Endothelial cell of hepatic sinusoid (primary cell): ENCODE data around the gene RDH8.

Experiments used
- in situ Hi-C: cut with HindIII; loops from 2 replicates; pipeline ENCODE4 v1.10.0; 2017; ENCODE audit warnings: low sequenced_read_pairs

The RDH8 gene, protein sequence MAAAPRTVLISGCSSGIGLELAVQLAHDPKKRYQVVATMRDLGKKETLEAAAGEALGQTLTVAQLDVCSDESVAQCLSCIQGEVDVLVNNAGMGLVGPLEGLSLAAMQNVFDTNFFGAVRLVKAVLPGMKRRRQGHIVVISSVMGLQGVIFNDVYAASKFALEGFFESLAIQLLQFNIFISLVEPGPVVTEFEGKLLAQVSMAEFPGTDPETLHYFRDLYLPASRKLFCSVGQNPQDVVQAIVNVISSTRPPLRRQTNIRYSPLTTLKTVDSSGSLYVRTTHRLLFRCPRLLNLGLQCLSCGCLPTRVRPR

GRCh38 chr19:10013316-10013715, at the start of gene RDH8:
Gene RDH8 (plus strand): TSS chr19:10013483. CDS start chr19:10013498, 15 bp downstream.
- in situ Hi-C loops, result no loop called here

DNA sequence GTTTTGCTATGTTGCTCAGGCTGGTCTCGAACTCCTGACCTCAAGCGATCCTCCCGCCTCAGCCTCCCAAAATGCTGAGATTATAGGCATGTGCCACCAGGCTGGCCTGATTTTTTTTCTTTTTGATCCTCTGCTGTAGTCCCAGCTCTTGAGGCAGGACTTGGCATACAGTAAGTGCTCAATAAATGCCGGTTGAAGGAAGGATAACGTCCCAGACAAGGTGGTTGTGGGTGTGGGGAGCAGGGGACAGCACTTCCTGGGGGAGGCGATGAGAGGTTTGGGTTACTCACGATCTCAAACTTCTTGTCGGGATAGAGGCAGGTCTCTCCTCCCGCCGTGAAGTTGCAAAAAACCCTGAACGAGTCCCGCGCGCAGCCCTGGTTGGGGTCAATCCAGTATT, 47.3 kb upstream of the RDH8 start:
- in situ Hi-C loops, result no loop called here

GRCh38 chr19:9966448-9966847, 46.8 kb upstream of the RDH8 start:
- in situ Hi-C loops, result no loop called here

DNA sequence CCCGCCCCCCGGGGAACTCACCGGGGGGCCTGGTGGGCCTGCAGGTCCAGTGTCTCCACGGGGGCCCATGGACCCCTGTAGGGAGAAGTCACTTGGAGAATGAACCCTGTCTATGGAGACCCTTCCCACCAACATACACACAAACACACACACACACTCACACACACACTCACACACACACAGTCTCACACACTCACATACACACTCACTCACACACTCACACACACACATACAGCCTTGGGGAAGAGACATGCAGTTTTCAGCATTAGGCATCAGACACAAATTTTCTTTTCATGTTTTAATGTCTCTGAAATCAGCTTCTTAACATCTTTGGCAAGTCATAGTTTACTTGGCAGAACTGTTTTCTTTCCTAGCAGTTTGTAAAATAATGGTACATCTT, 46.0 kb upstream of the RDH8 start:
- in situ Hi-C loops, result no loop called here

DNA sequence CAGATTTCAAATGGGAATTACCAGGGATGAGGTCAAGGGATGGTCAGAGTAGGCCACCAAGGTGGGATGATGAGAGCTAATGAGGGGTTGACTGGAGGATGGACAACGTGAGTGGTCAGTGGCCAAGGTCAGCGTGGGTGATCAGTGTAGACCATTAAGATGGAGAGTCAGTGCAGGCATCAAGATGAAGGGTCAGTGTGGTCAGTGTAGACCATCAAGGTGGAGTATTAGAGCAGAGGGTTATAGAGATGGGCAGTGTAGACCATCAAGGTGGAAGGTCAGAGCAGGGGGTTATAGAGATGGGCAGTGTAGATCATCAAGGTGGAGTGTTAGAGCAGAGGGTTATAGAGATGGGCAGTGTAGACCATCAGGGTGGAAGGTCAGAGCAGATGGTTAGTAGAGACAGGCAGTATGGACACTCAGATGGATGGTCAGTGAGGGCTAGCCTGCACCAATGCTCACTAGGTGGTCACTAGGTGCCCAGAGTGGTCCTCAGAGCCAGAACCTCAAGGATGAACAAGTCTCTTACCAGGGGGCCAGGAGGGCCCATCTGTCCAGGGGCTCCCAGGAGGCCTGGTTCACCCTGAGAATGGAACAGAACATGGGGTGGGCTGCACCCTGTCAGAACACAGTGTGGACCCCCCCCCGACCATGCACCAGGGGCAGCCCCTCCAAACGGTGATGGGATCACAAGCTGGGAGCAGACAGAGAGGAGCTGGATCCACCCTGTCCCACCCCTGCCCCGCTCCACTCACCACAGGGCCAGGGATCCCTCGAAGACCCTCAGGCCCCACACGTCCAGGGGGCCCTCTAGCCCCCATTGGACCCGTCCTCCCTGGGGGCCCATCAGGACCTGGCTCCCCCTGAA, 44.2 kb upstream of the RDH8 start:
- in situ Hi-C loops, result no loop called here

- in situ Hi-C loops, result no loop called here
Observed at GRCh38 chr19:9969688-9969975, 43.7 kb upstream of the RDH8 start.

DNA sequence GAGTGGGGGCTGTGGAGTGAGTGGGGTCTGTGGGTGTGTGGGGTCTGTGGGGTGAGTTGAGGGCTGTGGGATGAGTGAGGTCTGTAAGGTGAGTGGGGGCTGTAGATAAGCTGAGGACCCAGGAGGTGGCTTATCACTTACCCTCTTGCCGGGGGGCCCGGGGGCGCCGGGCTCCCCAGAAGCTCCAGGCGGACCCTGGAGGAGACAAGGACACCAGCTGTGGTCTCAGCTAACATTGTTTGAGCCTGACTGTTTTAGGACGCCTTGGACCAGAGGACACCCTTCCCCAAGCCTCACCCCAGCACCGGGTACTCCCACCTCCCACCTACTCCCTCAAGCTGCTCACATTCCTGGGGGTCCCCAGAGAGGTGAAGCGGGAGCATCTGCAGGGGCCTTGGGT, 42.8 kb upstream of the RDH8 start:
- in situ Hi-C loops, result no loop called here

DNA sequence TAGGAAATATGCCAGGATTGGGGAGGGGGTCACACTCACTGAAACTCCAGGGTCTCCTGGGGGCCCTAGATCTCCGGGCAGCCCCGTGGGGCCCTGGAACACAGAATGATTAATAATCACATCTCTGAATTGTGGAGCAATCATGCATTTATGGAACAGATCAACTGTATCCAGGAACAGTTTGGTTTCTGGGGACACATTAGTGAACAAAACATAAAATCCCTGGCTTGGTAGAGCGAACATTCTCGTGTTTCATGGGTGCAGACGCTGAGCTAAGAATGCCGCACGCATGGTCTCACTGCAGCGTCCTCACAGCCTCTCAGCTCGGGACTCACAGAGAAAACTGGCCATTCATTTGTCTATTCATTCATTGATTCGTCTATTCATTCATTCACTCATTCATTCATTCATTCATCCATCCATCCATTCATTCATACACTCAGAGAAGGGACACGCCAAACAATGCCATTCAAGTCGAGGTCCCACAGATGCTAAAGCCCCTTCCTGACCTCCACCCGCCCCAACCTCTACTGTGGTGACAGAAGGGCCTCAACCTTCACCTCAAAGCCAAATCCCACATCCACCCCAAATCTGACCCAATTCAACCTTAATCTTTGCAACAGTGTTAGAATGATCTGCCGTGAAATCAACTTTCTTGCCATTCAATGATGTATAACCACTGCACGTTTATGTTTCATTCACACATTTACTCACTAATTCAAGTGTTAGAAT, 42.0 kb upstream of the RDH8 start:
- in situ Hi-C loops, result no loop called here

GRCh38 chr19:9972103-9972502, 41.2 kb upstream of the RDH8 start:
- in situ Hi-C loops, result no loop called here

- in situ Hi-C loops, result no loop called here
Observed at GRCh38 chr19:9981406-9982260, 31.6 kb upstream of the RDH8 start.

DNA sequence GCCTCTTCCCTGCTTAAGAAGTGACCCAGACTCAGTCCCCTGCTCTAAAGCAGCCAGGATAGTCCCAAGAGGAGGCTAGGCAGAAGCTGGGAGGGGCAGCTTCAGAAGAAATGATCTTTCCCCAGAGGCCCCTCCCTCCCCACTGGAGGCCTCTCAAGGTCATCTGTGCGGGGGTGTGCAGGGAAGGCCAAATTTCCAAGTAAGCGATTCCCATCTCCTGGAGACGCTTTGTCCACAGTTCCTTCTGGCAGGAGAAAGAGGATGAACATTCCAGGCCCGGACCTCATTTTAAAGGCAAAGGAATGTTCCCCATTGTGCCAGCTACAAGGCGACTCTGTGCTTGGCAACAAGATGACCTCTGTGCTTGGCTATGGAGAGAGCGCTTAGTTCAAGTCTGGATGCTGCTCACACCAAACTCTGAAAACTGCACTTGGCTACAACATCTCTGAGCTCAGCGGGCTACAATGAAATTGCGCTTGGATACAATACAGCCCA, 26.4 kb upstream of the RDH8 start:
- in situ Hi-C loops, result no loop called here

- in situ Hi-C loops, result no loop called here
Observed at GRCh38 chr19:9989504-9989903, 23.8 kb upstream of the RDH8 start.

DNA sequence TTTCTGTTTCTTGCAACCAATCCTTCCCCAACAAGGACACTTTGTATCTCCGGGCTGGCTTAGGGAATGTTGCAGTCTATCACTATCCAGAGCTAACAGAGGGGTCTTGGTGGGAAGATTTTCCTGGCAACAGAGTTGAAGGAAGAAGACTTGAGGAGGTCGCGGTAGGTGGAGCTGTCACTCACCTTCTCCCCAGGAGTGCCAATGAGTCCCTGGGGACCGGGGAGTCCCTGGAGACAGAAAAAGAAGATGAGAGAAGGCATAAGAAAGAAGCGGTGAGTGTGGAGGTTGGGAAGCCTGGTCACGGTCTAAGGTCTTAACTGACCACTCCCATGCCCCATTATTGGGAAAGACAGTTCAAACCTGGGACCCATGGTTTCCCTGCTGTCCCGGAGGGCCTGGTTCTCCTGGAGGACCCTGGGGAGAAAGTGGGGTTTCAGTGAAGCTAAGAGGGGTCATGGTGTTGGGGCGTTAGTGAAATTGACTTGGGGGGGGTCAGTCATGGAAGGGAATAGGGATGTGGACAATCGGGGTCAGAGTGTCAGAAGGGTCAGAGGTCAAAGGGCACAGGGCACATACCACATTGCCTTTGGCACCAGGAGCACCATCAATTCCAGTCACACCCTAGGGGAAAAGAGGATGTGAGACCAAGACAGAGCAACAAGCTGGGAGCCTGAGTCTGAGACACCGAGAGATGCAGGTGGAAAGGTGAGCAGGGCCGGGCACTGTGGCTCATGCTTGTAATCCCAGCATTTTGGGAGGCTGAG, 21.7 kb upstream of the RDH8 start:
- in situ Hi-C loops, result no loop called here

- in situ Hi-C loops, result no loop called here
Observed at GRCh38 chr19:9995084-9995483, 18.2 kb upstream of the RDH8 start.

DNA sequence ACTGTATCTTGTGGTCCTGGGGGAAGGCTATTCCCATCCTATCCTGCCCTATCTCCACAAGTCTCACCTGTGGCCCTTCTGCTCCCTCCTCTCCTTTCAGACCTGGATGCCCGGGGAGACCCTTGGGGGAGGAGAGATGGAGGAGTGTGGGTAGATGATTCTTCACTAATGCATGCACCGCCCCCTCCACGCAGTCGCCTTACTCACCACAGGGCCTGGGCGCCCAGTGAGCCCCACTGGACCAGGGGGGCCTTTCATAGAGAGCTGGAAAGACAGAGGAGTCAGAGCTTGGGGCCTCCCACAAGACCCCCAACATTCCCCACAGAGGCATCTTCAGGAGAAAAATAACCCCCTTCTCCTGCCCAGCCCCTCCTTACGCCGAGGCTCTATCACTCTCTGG, 17.3 kb upstream of the RDH8 start:
- in situ Hi-C loops, result no loop called here

DNA sequence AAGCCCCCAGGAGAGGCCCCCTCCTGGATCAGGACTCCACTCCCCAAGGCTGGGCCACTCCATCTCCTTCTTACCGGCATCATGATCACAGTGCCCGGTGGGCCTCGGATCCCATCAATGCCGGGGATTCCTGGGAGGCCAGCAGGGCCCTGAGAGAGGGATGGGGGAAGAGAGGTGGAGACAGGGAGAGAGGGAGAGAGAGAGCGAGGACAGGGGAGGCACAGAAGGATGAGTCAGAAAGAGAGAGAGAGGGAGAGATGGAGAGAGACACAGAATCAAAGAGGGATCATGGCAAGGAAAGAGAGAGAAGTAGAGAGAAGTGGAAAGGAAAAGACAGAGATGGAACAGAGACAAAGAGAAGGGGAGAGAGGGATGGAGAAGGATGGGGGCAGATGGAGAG, 16.7 kb upstream of the RDH8 start:
- in situ Hi-C loops, result no loop called here

GRCh38 chr19:10000171-10000826, 13.0 kb upstream of the RDH8 start:
- in situ Hi-C loops, result no loop called here

DNA sequence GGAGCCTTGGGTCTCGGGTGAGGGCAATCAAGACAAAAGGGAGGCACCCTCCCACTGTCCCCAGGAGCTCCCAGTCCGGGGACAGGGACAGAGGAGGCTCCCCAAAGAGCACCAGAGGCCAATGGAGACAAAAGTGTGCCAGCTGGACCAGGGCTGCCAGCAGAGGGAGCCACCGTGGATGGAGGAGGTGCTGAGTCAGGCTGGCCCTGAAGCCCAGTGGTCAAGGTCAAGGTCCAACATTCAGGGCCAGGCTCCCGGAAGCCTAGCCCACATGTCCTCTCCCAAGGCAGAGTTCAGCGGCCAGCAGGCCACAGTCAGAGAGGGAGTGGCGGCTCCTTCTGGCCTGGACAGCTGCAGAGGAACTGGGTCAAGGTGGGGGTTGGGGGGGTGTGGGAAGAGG, 11.4 kb upstream of the RDH8 start:
- in situ Hi-C loops, result no loop called here

GRCh38 chr19:10003271-10003670, 10.0 kb upstream of the RDH8 start:
- in situ Hi-C loops, result no loop called here
